Natural killer cell (primary cell): ENCODE data around the gene APOL2. TPM values are rescaled to one million over a fixed set of nuclear protein-coding genes. Genes with fewer than 3 reads are reported as not detected.
A peak's percentile ranks its signal among the peaks of the same experiment; 100 is the strongest.

Experiments
- ATAC-seq, 3 donors: fragments of 150-1000 bp in 2 of 3; fragments of 200-7000 bp in 1 of 3; cut with Tn5 transposase; 1 replicate in 1 of 3; 2 replicates in 2 of 3; pipeline ENCODE4 v1.10.0; 2021; ENCODE audit warnings: mild to moderate bottlenecking in 2 of 3, moderate library complexity in 2 of 3
- DNase-seq, 2 donors: peaks; one replicate each; pipeline versions ENCODE4 v3.0.0 to v3.0.0-alpha.2; 2013 to 2021; ENCODE audit warnings: mixed read lengths in 1 of 2
- H3K27ac ChIP-seq: one replicate; pipeline ENCODE4 v1.5.1; 2013; ENCODE audit warnings: mild to moderate bottlenecking, low read length
- H3K27me3 ChIP-seq: one replicate; pipeline ENCODE4 v1.6.1; 2013; ENCODE audit warnings: low read length; ENCODE audit not compliant: control insufficient read depth, insufficient read depth
- H3K36me3 ChIP-seq: one replicate; pipeline ENCODE4 v1.6.1; 2013; ENCODE audit warnings: low read length; ENCODE audit not compliant: control insufficient read depth, insufficient read depth
- H3K4me1 ChIP-seq: one replicate; pipeline ENCODE4 v1.6.1; 2013; ENCODE audit warnings: low read length; ENCODE audit not compliant: control insufficient read depth, insufficient read depth
- H3K4me3 ChIP-seq: one replicate; pipeline ENCODE4 v1.5.1; 2013; ENCODE audit warnings: low read length
- H3K9me3 ChIP-seq: one replicate; pipeline ENCODE4 v1.6.1; 2013; ENCODE audit warnings: low read length; ENCODE audit not compliant: control insufficient read depth, insufficient read depth
- H3K27ac Mint-ChIP-seq, 2 donors: one replicate each; pipeline ENCODE4 v1.8.0; 2022; ENCODE audit warnings: mild to moderate bottlenecking in 2 of 2, mixed read lengths in 2 of 2, moderate library complexity in 1 of 2
- H3K27me3 Mint-ChIP-seq, 2 donors: one replicate each; pipeline ENCODE4 v1.8.0; 2022; ENCODE audit warnings: low read depth in 2 of 2, mixed read lengths in 2 of 2
- H3K36me3 Mint-ChIP-seq: one replicate; pipeline ENCODE4 v1.8.0; 2022; ENCODE audit warnings: mixed read lengths
- H3K4me1 Mint-ChIP-seq, 2 donors: one replicate each; pipeline ENCODE4 v1.8.0; 2022; ENCODE audit warnings: mixed read lengths in 2 of 2
- H3K4me3 Mint-ChIP-seq: one replicate; pipeline ENCODE4 v1.8.0; 2022; ENCODE audit warnings: mild to moderate bottlenecking, moderate library complexity, mixed read lengths
- H3K9me3 Mint-ChIP-seq, 2 donors: one replicate each; pipeline ENCODE4 v1.8.0; 2022; ENCODE audit warnings: mixed read lengths in 2 of 2
- WGBS: methylation state at CpG from one replicate; pipeline ENCODE4 v1.1.7; 2013; ENCODE audit warnings: missing lambda C conversion rate; ENCODE audit not compliant: insufficient coverage; 5-methylcytosine and 5-hydroxymethylcytosine counted together
- intact Hi-C: fragments of 100-400 bp; cut with micrococcal nuclease; formaldehyde crosslinking; loops from one replicate; pipeline ENCODE4 v1.14.2; 2022
- total RNA-seq, 4 donors: library from RNA; stranded (reverse); fragments of 120-200 nt in 1 of 4; gene quantifications; one replicate each; pipeline versions ENCODE4 v1.2.3 to v1.2.4, GENCODE V29; 2013 to 2022
- TF ChIP-seq, protein P1 (sequence below): fragments of 200-600 bp; IDR thresholded peaks from one replicate; pipeline ENCODE4 v1.8.0; 2022; ENCODE audit warnings: antibody characterized with exemption

Gene APOL2
- total RNA-seq, 3 donors from 2014 or later (not counting 1 experiment from before 2014, with no cell fraction given): 51.7 to 112 (median 67.2) TPM

DNA sequence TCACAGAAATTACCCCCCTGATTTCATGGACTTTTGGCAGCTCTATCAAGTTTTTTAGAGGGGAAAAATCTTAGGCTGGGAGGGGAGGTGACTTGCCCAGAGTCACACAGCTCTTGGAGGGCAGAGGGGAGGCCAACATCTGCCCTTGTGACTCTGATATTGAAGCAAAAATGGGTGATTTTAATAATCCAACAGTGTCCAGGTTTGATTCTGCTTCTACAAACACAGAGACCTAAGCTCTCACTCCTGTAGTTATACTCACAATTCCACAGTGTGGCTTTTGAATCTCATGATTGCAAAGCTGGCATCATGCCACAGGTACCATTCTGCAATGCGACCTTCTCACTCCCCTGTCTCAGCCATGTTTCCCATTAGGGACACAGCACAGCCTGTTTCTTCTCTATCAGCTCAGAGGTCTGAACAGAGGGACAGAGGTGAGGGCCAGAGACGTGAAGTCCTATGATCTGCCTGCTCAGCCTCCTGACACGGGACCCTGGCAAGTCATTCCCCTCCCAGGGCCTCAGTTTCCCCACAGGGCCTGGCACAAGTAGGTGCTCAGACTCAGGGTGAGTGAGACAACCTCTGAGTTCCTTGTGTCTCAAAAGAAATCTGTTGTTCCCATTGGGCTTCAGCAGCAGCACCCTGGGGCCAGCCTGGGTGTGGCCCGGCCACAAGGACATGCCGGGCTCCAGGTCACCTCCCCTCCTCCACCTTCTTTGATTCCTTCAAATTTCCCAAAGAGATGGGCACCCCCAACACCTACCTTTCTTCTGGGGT is 766 bp downstream of the APOL2 start:
- no peaks in the 10 kb centered on the region for H3K9me3 ChIP-seq
- Mint-ChIP-seq H3K4me1 (peaks cover 59 to 62% of the 10 kb centered on the region in 2 donors), H3K27ac (peak overlapping the region; percentile 98), H3K27me3 (no peaks in the 10 kb centered on the region), H3K9me3 (peaks cover 0 to 3% of the 10 kb centered on the region in 2 donors), H3K4me3 (peak overlapping the region; percentile 99), H3K36me3 (peaks cover 11% of the 10 kb centered on the region)
- peak overlapping the region; percentile 95 for H3K27ac ChIP-seq
- H3K4me3 ChIP-seq: peak overlapping the region; percentile 99
- peaks cover 43% of the 10 kb centered on the region for H3K4me1 ChIP-seq
- ATAC-seq: peak in 1 of 3 donors; percentile 16
- DNase-seq: peak in 1 of 2 donors; percentile 52
- TF ChIP-seq, protein P1, sequence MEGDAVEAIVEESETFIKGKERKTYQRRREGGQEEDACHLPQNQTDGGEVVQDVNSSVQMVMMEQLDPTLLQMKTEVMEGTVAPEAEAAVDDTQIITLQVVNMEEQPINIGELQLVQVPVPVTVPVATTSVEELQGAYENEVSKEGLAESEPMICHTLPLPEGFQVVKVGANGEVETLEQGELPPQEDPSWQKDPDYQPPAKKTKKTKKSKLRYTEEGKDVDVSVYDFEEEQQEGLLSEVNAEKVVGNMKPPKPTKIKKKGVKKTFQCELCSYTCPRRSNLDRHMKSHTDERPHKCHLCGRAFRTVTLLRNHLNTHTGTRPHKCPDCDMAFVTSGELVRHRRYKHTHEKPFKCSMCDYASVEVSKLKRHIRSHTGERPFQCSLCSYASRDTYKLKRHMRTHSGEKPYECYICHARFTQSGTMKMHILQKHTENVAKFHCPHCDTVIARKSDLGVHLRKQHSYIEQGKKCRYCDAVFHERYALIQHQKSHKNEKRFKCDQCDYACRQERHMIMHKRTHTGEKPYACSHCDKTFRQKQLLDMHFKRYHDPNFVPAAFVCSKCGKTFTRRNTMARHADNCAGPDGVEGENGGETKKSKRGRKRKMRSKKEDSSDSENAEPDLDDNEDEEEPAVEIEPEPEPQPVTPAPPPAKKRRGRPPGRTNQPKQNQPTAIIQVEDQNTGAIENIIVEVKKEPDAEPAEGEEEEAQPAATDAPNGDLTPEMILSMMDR: no peak
- no peaks in the 10 kb centered on the region for H3K27me3 ChIP-seq
- intact Hi-C loops: loop anchor here (5.0 kb wide), 2 partner anchors 39 to 76 kb away; partner anchors contain the start of gene APOL3
- peaks cover 22% of the 10 kb centered on the region for H3K36me3 ChIP-seq
- WGBS: 3% methylated on average over 5 of the region's 5 CpGs

DNA sequence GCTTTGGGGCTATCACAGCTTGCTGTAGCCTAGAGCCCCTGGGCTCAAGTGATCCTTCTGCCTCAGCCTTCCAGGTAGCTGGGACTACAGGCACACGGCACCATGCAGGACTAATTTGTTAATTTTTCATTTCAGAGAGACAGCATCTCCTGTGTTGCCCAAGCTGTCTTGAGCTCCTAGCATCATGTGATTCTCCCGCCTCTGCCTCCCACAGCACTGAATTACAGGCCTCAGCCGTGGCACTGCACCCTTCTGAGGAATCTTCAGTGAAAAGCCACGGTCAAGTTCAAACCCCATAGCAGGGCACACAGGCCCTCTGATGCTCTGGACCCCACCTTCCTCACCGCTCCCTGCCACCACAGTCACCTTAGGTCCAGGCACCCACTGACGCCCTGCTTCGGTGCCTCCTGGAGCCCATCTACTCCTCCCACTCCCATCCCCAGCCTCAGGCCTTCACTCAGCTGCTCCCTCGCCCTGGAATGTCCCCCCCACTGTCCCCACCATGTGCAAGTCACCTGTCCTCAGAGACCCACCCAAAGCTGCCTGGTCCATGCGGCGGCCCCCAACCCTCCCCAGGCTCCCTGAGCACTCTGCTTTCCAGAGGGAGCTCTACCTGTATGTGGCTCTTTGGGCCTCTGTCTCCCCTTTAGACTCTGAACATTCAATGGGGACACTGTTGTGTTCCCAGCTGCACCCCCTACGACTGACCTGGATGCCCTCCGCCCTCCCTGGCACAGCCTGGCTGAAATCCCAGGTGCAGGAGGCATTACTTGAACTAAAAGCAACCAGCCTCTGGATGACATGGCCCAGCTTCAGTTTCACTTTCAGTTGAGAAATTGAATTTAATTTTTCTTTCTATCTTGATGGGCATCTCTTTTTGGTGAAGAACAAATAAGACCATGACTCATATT is 1.6 kb downstream of the APOL2 start:
- peaks cover 11% of the 10 kb centered on the region for H3K36me3 Mint-ChIP-seq

DNA sequence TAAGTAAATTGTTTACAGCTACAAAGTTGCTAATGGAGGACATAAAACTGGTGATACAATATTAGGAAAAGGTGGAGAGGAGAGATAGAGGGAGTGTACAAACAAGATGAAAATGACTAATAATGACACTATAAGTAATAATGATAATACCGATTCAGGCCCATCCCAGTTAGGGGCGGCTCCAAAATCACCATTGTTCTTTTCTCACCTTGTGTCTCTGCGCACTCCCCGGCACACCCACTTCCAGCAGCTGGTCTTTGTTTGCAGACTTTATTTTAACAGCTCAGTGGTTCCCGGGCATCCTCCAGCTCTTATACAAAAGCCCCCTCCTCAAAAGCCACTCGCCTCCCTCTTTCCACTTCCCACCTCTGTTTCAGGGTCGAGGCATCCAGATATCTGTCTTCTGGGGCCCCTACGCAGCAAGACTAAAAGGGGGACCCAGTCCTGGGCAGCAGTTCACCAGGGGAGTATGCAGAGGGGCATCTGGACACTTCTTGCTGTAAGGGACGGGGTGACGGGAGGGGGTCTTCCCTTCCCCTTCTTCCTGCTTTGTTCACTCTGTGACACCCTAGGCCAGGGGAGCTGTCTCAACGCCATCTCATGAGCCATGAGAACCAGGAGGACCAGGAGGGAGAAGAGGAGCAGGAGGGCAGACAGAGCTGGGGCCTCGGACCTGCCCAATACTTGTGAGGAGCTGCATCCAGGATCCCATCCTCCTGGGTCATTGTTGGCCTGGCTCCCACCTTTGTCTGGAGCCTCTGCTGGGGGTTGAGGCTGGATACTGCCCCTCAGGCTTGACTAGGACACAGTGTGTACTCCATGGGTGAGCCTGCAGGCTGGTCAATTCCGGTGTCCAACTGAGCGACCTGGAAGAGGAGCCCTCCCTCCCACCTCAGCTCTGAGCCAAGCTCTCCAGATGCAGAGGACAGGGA is 2.7 kb downstream of the APOL2 start:
- 91% methylated on average over 14 of the region's 14 CpGs for WGBS
- Histone ChIP-seq H3K9me3 (no peaks in the 10 kb centered on the region), H3K27ac (peak overlapping the region; percentile 95), H3K36me3 (peaks cover 41% of the 10 kb centered on the region), H3K4me1 (peaks cover 43% of the 10 kb centered on the region), H3K27me3 (no peaks in the 10 kb centered on the region), H3K4me3 (no peak overlapping the region)
- Mint-ChIP-seq H3K27ac (peak overlapping the region; percentile 98), H3K4me3 (peak overlapping the region; percentile 51), H3K4me1 (peaks cover 71 to 76% of the 10 kb centered on the region in 2 donors), H3K27me3 (no peaks in the 10 kb centered on the region), H3K9me3 (no peaks in the 10 kb centered on the region), H3K36me3 (peaks cover 11% of the 10 kb centered on the region)
- no peak for ATAC-seq
- TF ChIP-seq, protein P1: no peak
- intact Hi-C loops: loop anchor here (5.0 kb wide), 2 partner anchors 41 to 74 kb away; partner anchors contain the start of gene APOL3
- no peak for DNase-seq

More for the DNA sequence above, 1.6 kb downstream of the APOL2 start:
- 47% methylated on average over 12 of the region's 12 CpGs for WGBS
- Mint-ChIP-seq H3K4me1 (peaks cover 66 to 69% of the 10 kb centered on the region in 2 donors), H3K27ac (peak overlapping the region; percentile 98), H3K4me3 (peak overlapping the region; percentile 99), H3K9me3 (peaks cover 0 to 1% of the 10 kb centered on the region in 2 donors), H3K27me3 (no peaks in the 10 kb centered on the region)
- Histone ChIP-seq H3K4me3 (peak overlapping the region; percentile 99), H3K27ac (peak overlapping the region; percentile 95), H3K9me3 (no peaks in the 10 kb centered on the region), H3K4me1 (peaks cover 43% of the 10 kb centered on the region), H3K36me3 (peaks cover 30% of the 10 kb centered on the region), H3K27me3 (no peaks in the 10 kb centered on the region)
- ATAC-seq (peak in 2 of 3 donors; percentile 16 to 27), DNase-seq (peak in 1 of 2 donors; percentile 50)
- TF ChIP-seq, protein P1: no peak
- intact Hi-C loops: loop anchor here (5.0 kb wide), 2 partner anchors 40 to 75 kb away; partner anchors contain the start of gene APOL3
